GM19025 (cell line): ENCODE data around the gene EMP2.
"Not testable (repeated sequence)": the region's sequence is repeated elsewhere in the genome, so short reads cannot be mapped to it uniquely, and the experiment has no call there.

Source experiments
- ATAC-seq: cut with Tn5 transposase; IDR thresholded peaks from one replicate; pipeline ENCODE4 v1.9.1; 2021; ENCODE audit warnings: mild to moderate bottlenecking, low read depth, moderate library complexity; ENCODE audit not compliant: unreplicated experiment

EMP2 gene

GRCh38 chr16:10579575-10579964, 828 bp downstream of the EMP2 start:
- ATAC-seq: no peak

- ATAC-seq: no peak
Measured at GRCh38 chr16:10578474-10579316, 1.7 kb downstream of the EMP2 start.

DNA sequence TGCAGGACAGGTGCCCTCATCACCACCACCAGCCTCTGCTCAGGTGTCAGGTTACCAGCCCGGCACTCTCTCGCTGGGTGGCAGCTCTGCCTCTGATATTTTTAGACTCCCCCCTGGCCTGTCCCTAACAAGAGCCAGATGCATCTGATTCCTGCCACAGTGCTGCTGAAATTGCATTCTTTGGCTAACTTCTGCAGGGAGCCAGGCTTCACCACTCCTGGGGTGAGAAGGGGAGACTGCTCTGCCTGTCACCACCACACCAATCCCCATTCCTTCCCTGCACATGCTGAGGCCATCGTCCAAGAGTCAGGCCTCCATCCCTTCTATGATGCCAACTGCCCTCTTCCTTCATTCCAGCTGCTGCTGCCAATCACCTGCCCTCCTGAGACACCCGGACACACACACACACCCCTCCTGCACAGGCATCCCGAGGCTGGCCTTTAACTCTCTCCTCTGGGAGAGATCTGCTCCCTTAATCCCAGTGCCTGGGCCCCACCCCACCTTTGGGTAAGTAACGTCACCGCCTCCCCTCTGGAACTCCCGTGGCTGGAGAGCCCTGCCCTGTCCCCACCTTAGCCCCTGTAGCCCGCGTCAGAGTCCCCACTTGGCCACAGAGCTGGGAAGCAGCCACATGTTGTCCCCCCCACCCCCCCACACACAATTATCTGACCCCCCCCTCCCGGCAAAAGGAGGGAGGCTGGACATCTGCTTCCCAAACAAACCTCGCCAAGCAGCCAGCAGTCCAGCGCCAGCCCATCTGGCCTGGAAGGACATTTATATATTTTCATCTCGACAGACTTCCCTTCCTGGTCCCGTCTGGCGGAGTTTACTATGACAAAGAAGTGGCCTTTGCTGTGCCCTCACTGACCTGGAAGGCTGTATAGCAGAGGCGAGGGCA, 2.8 kb downstream of the EMP2 start:
- no peak for ATAC-seq

GRCh38 chr16:10576390-10577304, 3.8 kb downstream of the EMP2 start:
- ATAC-seq: no peak

DNA sequence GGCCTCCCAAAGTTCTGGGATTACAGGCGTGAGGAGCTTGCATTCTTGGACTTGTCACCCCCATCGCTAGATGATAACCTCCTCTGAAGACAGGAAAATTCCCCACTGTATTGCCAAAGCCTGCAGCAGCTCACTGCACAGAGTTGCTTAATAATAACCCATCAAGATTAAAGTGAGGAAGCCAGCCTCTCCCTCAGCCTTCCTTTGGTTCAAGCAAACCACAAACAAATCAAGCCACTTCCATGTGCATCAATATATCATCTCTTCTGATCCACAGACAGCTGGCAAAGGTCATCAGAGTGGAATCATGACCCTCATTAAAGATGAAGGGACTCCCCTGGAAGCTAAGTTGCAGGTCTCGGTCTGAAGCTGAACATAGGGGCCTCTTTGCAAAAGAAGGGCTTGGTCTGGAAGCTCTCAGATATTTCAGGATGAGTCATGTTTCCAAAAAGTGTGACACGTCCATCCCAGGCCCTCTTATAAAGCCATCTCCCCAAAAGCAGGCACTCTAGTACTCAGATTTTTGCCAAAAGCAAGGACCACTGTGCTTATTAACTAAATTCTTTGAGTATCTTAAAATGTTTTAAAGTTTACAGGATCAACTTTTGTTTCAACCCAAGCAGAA, 4.8 kb downstream of the EMP2 start:
- ATAC-seq: no peak

- no peak for ATAC-seq
Measured at GRCh38 chr16:10572611-10573010, 7.8 kb downstream of the EMP2 start.

DNA sequence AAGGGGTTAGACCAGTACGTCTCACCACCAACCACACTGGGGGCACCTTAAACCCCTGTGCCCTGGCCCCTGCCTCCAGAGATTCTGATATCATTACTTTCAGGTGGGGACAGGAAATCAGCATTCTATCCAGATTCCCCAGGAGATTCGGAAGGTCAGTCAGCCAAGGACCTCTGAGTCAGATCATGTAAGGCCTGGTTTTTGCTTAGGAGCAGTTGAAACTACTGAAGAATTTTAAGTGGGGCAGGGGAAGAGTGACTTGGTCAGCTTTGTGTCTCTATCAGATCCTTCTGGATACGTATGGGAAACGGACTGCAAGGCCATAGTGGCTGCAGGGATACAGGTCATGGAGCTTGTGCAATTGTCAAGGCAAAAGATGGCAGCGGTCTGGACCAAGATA, 9.0 kb downstream of the EMP2 start:
- ATAC-seq: no peak

DNA sequence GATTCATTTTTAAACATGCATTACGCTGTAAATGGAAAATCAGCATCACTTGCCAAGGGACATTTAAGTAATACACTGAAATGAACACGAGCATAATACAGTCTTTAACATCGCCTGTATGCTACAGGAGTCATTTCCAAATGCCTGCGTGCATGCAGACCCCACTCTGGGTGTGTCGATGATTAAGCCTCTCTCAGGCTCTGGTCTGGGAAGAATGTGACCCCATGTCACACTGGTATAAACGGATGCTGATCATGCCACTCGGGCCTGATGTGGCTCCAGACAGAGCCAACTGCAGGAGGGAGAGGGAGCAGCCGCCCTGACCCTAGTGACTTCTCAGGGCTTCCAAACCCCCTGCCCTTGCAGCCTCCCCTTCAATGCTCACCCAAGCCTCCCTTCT, 10.8 kb downstream of the EMP2 start:
- ATAC-seq: no peak

- ATAC-seq: no peak
Measured at GRCh38 chr16:10566613-10567012, 13.8 kb downstream of the EMP2 start.

- no peak for ATAC-seq
Measured at GRCh38 chr16:10565167-10565566, 15.2 kb downstream of the EMP2 start.

- no peak for ATAC-seq
Measured at GRCh38 chr16:10564591-10564990, 15.8 kb downstream of the EMP2 start.

- no peak for ATAC-seq
Measured at GRCh38 chr16:10562361-10562899, 18.0 kb downstream of the EMP2 start.

GRCh38 chr16:10561425-10561824, 19.0 kb downstream of the EMP2 start:
- no peak for ATAC-seq

DNA sequence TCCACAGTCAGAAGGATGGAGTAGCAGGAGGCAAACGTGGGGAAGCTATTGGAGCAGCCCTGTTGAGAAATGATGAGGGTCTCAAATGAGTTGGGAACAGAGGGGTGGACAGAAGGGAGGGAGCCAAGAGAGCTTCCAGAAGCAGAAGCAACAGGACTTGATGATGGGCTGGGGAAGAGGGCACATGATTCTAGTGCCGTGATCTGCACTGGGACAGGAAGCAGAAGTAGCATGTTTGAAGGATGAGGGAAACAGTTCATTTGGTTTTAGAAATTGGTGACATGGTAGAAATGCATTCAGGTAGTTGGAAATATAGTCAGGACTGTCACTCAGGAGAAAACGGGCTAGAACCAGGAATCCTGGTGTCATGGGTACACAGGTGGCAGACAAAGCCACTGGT, 19.4 kb downstream of the EMP2 start:
- no peak for ATAC-seq

- ATAC-seq: not testable (repeated sequence)
Measured at GRCh38 chr16:10559792-10560191, 20.6 kb downstream of the EMP2 start.

DNA sequence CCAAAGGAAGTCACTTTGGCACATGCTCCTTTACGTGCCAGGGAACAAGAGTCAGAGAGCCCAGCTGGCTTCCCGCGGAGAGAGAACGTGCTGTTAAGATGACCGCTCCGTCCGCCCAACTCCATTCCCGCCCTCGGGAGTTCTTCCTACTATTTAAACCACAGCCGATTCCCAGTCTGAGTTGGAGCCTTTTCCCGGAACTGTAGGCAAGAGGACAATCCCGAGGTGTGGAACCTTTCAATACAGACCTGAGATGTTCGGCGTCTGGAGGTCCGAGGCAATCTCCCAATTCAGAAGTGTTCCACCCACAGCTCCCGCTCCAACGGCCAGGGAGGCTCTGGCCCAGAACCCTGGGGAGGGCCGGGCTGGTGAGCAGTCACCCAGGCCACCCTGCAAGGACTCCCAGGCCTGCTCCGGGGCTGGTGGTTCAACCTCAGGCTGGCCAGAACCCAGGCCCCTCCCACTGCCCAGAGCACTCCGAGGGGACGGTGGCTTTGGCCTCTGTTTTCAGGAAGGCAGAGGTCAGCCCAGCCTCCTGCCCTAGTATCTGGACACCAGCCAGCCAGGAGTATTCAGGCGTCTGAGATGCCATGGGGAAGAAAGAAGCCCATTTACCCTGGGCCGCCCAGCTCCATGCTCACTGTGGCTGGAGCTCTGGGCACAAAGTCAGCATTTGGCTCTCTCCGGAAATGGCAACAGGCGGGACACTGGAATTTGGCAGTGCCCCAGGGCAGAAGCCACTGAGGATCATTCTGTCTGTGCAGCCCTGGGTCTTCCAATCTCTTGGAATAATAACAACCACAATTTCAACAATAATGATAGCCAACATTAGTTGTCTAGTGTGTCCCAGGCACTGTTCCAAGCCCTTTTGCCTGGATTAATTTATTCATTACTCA, 21.4 kb downstream of the EMP2 start:
- no peak for ATAC-seq

DNA sequence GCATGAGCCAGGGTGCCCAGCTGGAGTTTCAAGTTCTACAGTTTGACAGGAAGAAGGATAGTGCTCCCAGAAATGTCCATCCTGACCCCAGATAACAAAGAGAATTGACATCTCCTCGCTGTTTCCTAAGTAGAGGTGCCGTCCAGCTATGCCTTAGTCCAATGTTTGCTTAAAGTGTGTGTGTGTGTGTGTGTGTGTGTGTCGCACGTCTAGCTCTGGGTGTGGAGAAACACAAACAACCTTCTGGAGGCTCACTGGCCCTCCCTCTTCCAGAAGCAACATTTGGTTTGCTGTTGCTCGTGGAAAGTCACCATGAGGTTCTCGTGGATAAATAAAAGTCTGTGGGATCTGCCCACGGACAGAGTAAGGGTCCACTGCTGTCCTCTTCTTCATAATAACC, 22.1 kb downstream of the EMP2 start:
- ATAC-seq: no peak

- ATAC-seq: no peak
Measured at GRCh38 chr16:10557750-10558149, 22.6 kb downstream of the EMP2 start.

DNA sequence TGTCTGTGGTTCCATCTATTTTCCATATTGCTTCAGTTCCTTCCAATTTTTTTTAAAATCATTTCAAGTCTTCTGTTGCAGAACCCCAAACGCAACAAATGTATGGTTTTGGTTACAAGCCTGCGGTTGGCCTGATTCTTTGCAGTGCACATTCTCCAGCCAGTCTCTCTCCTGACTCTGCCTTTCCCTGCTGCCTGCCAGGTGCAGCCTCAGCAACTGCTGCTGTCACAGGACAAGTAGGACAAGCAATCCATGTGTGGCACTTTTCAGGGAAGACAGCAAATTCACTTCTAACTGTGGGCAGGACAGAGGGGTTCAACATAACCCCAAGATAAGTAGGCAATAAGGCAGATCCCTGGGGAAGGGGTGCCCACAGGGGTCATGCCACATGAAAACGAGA, 24.2 kb downstream of the EMP2 start:
- ATAC-seq: no peak
